NB4 (cell line): ENCODE measurements around the gene RASGRP2.

ENCODE experiments used
- MYC ChIP-seq: IDR thresholded peaks from 2 replicates; pipeline ENCODE4 v1.6.1; 2011; ENCODE audit warnings: low read depth, low read length
- POLR2A ChIP-seq: IDR thresholded peaks from 2 replicates; pipeline ENCODE4 v1.6.1; 2011; ENCODE audit warnings: mild to moderate bottlenecking; ENCODE audit not compliant: insufficient read length; ENCODE audit errors: extremely low read depth
- TF ChIP-seq, protein P1 (sequence below): IDR thresholded peaks from one replicate; pipeline ENCODE4 v1.5.1; 2012; ENCODE audit warnings: low read depth, low read length
- TF ChIP-seq, protein P2 (sequence below): IDR thresholded peaks from 2 replicates; pipeline ENCODE4 v1.6.1; 2011; ENCODE audit warnings: low read depth, low read length

DNA sequence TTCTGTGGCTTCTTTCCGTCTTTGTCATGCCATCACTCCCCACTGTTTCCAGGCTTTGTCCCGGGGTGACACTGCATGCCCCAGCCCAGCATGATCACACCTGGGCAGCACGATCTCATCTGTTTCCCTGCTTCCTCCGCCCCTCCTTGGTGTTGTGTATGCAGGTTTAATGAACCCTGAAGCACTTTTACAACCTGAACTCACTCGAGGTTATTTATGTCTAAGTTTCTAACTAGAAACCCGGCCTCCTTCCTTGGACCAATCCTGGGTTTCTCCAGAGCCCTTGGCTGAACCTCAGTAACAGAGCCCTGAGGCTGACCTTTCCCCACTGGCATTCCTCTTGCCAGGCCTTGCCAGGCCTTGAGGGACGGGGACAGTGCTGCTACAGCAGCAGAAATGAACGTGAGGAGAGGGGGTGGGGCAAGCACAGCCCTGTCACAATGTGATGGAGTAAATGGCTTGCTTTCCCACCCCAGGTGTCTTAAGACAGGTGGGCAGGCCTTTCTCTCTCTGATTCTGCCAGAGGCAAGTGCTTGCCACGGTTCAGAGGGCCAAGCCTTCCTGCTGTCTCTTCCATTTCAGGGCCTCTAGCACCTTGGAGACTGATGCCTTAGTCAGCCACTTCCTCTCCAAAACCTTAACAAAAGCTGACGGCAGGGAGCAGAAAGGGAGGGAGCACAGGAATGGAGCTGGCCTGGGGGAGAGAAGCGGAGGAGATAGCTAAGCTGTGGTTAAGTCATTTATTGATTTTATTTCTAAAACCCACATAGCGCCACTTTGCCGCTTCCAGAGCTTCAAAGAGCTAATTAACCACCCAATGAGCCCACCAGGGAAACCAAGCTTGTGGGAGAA is 19.0 kb upstream of the RASGRP2 start:
- TF ChIP-seq, protein P1, sequence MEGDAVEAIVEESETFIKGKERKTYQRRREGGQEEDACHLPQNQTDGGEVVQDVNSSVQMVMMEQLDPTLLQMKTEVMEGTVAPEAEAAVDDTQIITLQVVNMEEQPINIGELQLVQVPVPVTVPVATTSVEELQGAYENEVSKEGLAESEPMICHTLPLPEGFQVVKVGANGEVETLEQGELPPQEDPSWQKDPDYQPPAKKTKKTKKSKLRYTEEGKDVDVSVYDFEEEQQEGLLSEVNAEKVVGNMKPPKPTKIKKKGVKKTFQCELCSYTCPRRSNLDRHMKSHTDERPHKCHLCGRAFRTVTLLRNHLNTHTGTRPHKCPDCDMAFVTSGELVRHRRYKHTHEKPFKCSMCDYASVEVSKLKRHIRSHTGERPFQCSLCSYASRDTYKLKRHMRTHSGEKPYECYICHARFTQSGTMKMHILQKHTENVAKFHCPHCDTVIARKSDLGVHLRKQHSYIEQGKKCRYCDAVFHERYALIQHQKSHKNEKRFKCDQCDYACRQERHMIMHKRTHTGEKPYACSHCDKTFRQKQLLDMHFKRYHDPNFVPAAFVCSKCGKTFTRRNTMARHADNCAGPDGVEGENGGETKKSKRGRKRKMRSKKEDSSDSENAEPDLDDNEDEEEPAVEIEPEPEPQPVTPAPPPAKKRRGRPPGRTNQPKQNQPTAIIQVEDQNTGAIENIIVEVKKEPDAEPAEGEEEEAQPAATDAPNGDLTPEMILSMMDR = no peak
- no peak for TF ChIP-seq MYC
- TF ChIP-seq, protein P2, sequence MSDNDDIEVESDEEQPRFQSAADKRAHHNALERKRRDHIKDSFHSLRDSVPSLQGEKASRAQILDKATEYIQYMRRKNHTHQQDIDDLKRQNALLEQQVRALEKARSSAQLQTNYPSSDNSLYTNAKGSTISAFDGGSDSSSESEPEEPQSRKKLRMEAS = no peak
- TF ChIP-seq POLR2A = no peak
